Breast epithelium (tissue), 4 donors: Measurements from ENCODE around the gene RASA4. TPM values are rescaled to one million over a fixed set of nuclear protein-coding genes. Genes with fewer than 3 reads are reported as not detected.
"Not testable (repeated sequence)": the region's sequence is repeated elsewhere in the genome, so short reads cannot be mapped to it uniquely, and the experiment has no call there.

Experiments
- DNase-seq, 2 donors: peaks; one replicate each; pipeline ENCODE4 v3.0.0-alpha.2; 2019; ENCODE audit warnings: low spot score in 2 of 2
- H3K27ac ChIP-seq, 2 donors: fragments of 200-600 bp; sonication (generic) in 1 of 2; one replicate each; pipeline ENCODE4 v1.5.1; 2016 to 2019; ENCODE audit warnings: mild to moderate bottlenecking in 1 of 2
- H3K27me3 ChIP-seq, 2 donors: fragments of 200-600 bp; sonication (generic) in 1 of 2; one replicate each; pipeline versions ENCODE4 v1.5.1 to v1.6.0; 2017 to 2019; ENCODE audit warnings: control low read depth in 1 of 2, mild to moderate bottlenecking in 1 of 2
- H3K36me3 ChIP-seq: fragments of 200-600 bp; one replicate; pipeline ENCODE4 v1.5.1; 2019
- H3K4me1 ChIP-seq, 2 donors: fragments of 200-600 bp; sonication (generic); one replicate each; pipeline ENCODE4 v1.5.1; 2016 to 2019; ENCODE audit warnings: control low read depth in 1 of 2
- H3K4me3 ChIP-seq, 3 donors: fragments of 200-600 bp; sonication (generic); 1 replicate in 2 of 3; 2 replicates in 1 of 3; pipeline ENCODE4 v1.5.1; 2016 to 2019; ENCODE audit warnings: mild to moderate bottlenecking in 3 of 3, moderate library complexity in 2 of 3
- H3K9me3 ChIP-seq, 2 donors: fragments of 200-600 bp; sonication (generic) in 1 of 2; one replicate each; pipeline ENCODE4 v1.5.1; 2016 to 2019; ENCODE audit warnings: control low read depth in 1 of 2
- intact Hi-C: fragments of 100-400 bp; cut with DNase I; formaldehyde crosslinking; loops from one replicate; pipeline ENCODE4 v1.15.1; 2023; ENCODE audit warnings: low total_unique reads
- total RNA-seq, 3 donors: library from RNA; depleted of rRNA; stranded (reverse); fragments of >200 nt; gene quantifications; one replicate each; pipeline ENCODE4 v1.1.0, GENCODE V29; 2016

Gene RASA4
- total RNA-seq, 3 donors from 2014 or later, result 16.2 to 43.6 (median 17.0) TPM

DNA sequence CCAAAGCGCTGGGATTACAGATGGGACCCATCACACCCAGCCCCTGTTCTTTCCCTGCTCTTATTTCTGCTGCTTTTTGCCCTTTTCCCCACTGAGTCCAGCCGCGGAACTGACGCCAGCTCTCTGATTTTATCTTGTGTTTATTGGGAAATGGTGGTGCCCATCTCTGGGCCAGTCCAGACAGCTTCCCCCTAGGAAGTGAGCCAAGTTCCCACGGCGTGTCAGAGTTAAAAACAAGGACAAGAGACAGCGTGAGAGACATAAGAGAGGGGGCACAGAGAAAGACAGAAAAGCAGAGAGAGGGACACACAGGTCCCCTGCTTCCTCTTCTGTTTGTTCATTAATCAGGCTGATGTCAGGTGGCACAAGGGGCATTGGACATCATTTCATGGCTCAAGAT, 85.0 kb downstream of the RASA4 start:
- peak in 1 of 2 donors; percentile 82 for DNase-seq
- H3K9me3 ChIP-seq, intact Hi-C loops, H3K4me3 ChIP-seq, H3K27ac ChIP-seq, H3K36me3 ChIP-seq, H3K4me1 ChIP-seq, H3K27me3 ChIP-seq: not testable (repeated sequence)

DNA sequence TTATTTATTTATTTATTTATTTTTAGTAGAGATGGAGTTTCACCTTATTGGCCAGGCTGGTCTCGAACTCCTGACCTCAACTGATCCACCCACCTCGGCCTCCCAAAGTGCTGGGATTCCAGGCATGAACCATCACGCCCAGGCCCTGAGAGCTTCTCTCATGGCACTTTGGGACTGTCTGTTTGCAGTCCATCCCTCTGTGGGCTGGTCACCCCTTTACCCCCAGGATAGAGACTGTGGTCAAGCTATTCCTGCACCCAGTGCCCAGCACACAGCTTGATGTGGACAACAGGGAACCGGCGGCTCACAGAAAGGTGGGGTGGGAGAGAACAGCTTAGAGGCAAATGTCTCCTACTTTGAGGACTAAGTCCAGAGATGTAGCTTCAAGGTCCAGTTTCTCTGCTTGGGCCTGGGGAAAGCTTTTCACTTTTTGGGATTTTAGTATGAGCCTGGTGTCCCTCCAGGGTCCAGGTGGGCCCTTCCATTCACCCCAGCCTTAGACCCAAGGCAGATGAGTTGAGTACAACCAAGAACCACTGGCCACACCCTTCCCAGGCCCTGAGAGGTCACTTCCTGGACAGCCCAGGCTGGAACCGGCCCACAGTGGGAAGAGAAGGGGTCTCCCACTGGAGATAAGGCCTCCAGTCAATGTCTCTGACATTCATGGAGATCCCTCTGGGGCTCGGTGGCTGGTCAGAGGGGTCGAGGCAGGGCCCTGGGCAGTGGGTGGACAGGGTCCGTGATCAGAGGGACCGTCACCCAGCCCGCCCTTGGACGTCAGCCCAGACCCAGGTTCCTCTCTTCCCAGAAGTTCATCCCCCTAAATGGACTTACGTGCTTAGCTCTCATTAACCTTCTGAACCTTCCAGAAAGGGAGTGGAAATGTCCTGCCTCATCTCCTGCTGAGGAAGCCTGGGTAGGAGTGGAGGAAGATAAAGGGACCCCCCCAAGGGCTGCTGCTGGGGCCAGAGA, 88.4 kb downstream of the RASA4 start:
- H3K27ac ChIP-seq, H3K27me3 ChIP-seq, H3K4me1 ChIP-seq, H3K9me3 ChIP-seq, intact Hi-C loops, DNase-seq, H3K4me3 ChIP-seq, H3K36me3 ChIP-seq: not testable (repeated sequence)

DNA sequence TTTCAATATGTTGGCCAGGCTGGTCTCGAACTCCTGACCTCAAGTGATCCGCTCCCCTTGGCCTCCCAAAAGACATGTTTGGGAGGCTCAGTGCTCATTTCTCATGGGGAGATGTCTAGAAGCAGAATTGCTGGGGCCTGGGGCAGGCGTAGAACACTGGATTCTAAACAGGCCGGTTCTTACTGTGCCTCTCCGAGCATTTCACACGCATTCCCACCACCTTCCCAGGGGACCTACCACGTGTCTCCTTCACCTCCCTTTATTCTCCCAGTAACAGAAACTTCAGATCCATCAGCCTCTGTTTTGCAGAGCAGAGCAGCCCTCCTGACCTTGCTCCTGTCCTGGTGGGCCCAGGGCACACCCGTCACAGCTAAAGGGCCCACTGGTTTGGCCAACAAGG, 89.4 kb downstream of the RASA4 start:
- intact Hi-C loops, result not testable (repeated sequence)

DNA sequence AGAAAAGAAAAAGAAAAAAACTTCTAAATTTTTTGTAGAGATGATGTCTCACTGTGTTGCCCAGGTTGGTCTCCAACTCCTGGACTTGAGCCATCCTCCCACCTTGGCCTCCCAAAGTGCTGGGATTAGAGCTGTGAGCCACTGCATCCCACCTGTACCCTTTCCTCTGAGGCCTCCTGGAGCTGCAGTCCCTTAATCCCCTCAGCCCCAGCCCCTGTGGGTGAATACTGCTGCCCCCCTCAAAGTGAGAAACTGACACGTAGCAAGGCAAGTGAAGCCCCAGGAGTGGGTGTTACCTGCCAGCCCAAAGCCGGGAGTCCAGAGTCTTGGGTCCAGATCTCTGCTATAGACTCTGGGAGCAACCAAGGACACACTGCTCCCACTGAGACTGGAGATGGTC, 91.8 kb downstream of the RASA4 start:
- DNase-seq, result not testable (repeated sequence)

More for the DNA sequence above, 89.4 kb downstream of the RASA4 start:
- not testable (repeated sequence) for H3K4me3 ChIP-seq, DNase-seq, H3K27me3 ChIP-seq, H3K36me3 ChIP-seq, H3K4me1 ChIP-seq, H3K27ac ChIP-seq, H3K9me3 ChIP-seq

More for the DNA sequence above, 91.8 kb downstream of the RASA4 start:
- H3K4me1 ChIP-seq, intact Hi-C loops, H3K9me3 ChIP-seq, H3K27me3 ChIP-seq, H3K27ac ChIP-seq, H3K36me3 ChIP-seq, H3K4me3 ChIP-seq: not testable (repeated sequence)

Other genes with a start within 250 kb of the RASA4 start
- 10 to 100 TPM; 17.3 to 30.5 (median 29.7) TPM for gene PRKRIP1, start 220.4 kb downstream of the RASA4 start, total RNA-seq
- 10 to 100 TPM in 2 of 3 donors, 1 to 10 TPM in 1; 8.3 to 24.9 (median 18.1) TPM for gene ORAI2, start 183.2 kb downstream of the RASA4 start, total RNA-seq
- gene ALKBH4, start 151.9 kb downstream of the RASA4 start, total RNA-seq, result 10 to 100 TPM; 15.1 to 28.5 (median 17.8) TPM
- gene LRWD1, start 151.8 kb downstream of the RASA4 start, total RNA-seq, result 10 to 100 TPM in 2 of 3 donors, 1 to 10 TPM in 1; 7.4 to 20.6 (median 11.6) TPM
- gene POLR2J, start 137.8 kb downstream of the RASA4 start, total RNA-seq, result 10 to 100 TPM; 14.3 to 24.2 (median 22.3) TPM
- gene RASA4B, start 99.0 kb downstream of the RASA4 start, total RNA-seq, result 10 to 100 TPM in 1 of 3 donors, 1 to 10 TPM in 2; 3.7 to 11.1 (median 7.2) TPM
- gene UPK3BL2, start 73.1 kb downstream of the RASA4 start, total RNA-seq, result 1 to 10 TPM in 2 of 3 donors, under 1 TPM in 1; 0.98 to 5.7 (median 5.1) TPM
- gene SPDYE2, start 65.5 kb downstream of the RASA4 start, total RNA-seq, result not detected
- 10 to 100 TPM; 13.5 to 16.5 (median 15.1) TPM for gene POLR2J3, start 44.2 kb downstream of the RASA4 start, total RNA-seq
- gene UPK3BL1, start 26.0 kb upstream of the RASA4 start, total RNA-seq, result 10 to 100 TPM; 11.8 to 31.3 (median 22.0) TPM
- not detected for gene SPDYE2B, start 33.6 kb upstream of the RASA4 start, total RNA-seq
- gene POLR2J2, start 54.9 kb upstream of the RASA4 start, total RNA-seq, result 1 to 10 TPM in 2 of 3 donors, under 1 TPM in 1; 0.88 to 2.7 (median 1.6) TPM
- gene FAM185A, start 132.2 kb upstream of the RASA4 start, total RNA-seq, result 10 to 100 TPM; 10.4 to 22.5 (median 20.3) TPM